Epithelial cell of prostate (primary cell): ENCODE measurements around the gene TTR.

ENCODE experiments used
- DNase-seq: peaks from one replicate; pipeline ENCODE4 v3.0.0-alpha.2; 2011; ENCODE audit warnings: low read depth, low spot score
- H3K27ac ChIP-seq: fragments of 450-650 bp; 2 replicates; pipeline ENCODE4 v1.5.1; 2017; ENCODE audit warnings: mild to moderate bottlenecking

TTR gene

GRCh38 chr18:31610286-31611205 lies 18.9 kb downstream of the TTR start:
- no peak overlapping the region for H3K27ac ChIP-seq
- DNase-seq = no peak

- DNase-seq = no peak
- H3K27ac ChIP-seq = no peak overlapping the region
These were observed 19.8 kb downstream of the TTR start for GRCh38 chr18:31611511-31611910.

- no peak for DNase-seq
- no peak overlapping the region for H3K27ac ChIP-seq
These were observed 20.4 kb downstream of the TTR start for GRCh38 chr18:31612124-31612523.

- DNase-seq = no peak
- no peak overlapping the region for H3K27ac ChIP-seq
These were observed 22.4 kb downstream of the TTR start for GRCh38 chr18:31614044-31614443.

- no peak for DNase-seq
These were observed 24.9 kb downstream of the TTR start for GRCh38 chr18:31616586-31616985.

GRCh38 chr18:31617031-31617717 lies 25.5 kb downstream of the TTR start:
- no peak overlapping the region for H3K27ac ChIP-seq
- no peak for DNase-seq

More at GRCh38 chr18:31616586-31616985, 24.9 kb downstream of the TTR start:
- no peak overlapping the region for H3K27ac ChIP-seq

- no peak overlapping the region for H3K27ac ChIP-seq
- DNase-seq = no peak
These were observed 27.1 kb downstream of the TTR start for GRCh38 chr18:31618801-31619200.

- DNase-seq = no peak
- H3K27ac ChIP-seq = no peak overlapping the region
These were observed 27.6 kb downstream of the TTR start for GRCh38 chr18:31619291-31619690.

- DNase-seq = no peak
- no peak overlapping the region for H3K27ac ChIP-seq
These were observed 33.4 kb downstream of the TTR start for GRCh38 chr18:31624892-31625640.

- no peak for DNase-seq
These were observed 34.7 kb downstream of the TTR start for GRCh38 chr18:31626409-31626808.

GRCh38 chr18:31630549-31630948 lies 38.9 kb downstream of the TTR start:
- no peak for DNase-seq
- H3K27ac ChIP-seq = no peak overlapping the region

More at GRCh38 chr18:31626409-31626808, 34.7 kb downstream of the TTR start:
- no peak overlapping the region for H3K27ac ChIP-seq

GRCh38 chr18:31631526-31631925 lies 39.8 kb downstream of the TTR start:
- no peak overlapping the region for H3K27ac ChIP-seq
- DNase-seq = no peak

- no peak overlapping the region for H3K27ac ChIP-seq
- DNase-seq = no peak
These were observed 40.7 kb downstream of the TTR start for GRCh38 chr18:31632356-31632755.

GRCh38 chr18:31633392-31634330 lies 42.0 kb downstream of the TTR start:
- DNase-seq = no peak
- H3K27ac ChIP-seq = no peak overlapping the region

- no peak for DNase-seq
- H3K27ac ChIP-seq = no peak overlapping the region
These were observed 42.6 kb downstream of the TTR start for GRCh38 chr18:31634331-31634713.

- no peak for DNase-seq
- no peak overlapping the region for H3K27ac ChIP-seq
These were observed 44.7 kb downstream of the TTR start for GRCh38 chr18:31636387-31636786.

GRCh38 chr18:31637445-31637844 lies 45.8 kb downstream of the TTR start:
- no peak overlapping the region for H3K27ac ChIP-seq

GRCh38 chr18:31643003-31643402 lies 51.3 kb downstream of the TTR start:
- peak overlapping the region; percentile 60 for H3K27ac ChIP-seq
- no peak for DNase-seq

More at GRCh38 chr18:31637445-31637844, 45.8 kb downstream of the TTR start:
- DNase-seq = no peak

GRCh38 chr18:31645411-31645810 lies 53.7 kb downstream of the TTR start:
- DNase-seq = no peak
- H3K27ac ChIP-seq = no peak overlapping the region
